ENCODE results near the gene NBPF19.
"Not testable (repeated sequence)": the region's sequence is repeated elsewhere in the genome, so short reads cannot be mapped to it uniquely, and the experiment has no call there.

Gene NBPF19, protein sequence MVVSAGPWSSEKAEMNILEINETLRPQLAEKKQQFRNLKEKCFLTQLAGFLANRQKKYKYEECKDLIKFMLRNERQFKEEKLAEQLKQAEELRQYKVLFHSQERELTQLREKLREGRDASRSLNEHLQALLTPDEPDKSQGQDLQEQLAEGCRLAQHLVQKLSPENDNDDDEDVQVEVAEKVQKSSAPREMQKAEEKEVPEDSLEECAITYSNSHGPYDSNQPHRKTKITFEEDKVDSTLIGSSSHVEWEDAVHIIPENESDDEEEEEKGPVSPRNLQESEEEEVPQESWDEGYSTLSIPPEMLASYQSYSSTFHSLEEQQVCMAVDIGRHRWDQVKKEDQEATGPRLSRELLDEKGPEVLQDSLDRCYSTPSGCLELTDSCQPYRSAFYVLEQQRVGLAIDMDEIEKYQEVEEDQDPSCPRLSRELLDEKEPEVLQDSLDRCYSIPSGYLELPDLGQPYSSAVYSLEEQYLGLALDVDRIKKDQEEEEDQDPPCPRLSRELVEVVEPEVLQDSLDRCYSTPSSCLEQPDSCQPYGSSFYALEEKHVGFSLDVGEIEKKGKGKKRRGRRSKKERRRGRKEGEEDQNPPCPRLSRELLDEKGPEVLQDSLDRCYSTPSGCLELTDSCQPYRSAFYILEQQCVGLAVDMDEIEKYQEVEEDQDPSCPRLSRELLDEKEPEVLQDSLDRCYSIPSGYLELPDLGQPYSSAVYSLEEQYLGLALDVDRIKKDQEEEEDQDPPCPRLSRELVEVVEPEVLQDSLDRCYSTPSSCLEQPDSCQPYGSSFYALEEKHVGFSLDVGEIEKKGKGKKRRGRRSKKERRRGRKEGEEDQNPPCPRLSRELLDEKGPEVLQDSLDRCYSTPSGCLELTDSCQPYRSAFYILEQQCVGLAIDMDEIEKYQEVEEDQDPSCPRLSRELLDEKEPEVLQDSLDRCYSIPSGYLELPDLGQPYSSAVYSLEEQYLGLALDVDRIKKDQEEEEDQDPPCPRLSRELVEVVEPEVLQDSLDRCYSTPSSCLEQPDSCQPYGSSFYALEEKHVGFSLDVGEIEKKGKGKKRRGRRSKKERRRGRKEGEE (N-terminal part only)

DNA sequence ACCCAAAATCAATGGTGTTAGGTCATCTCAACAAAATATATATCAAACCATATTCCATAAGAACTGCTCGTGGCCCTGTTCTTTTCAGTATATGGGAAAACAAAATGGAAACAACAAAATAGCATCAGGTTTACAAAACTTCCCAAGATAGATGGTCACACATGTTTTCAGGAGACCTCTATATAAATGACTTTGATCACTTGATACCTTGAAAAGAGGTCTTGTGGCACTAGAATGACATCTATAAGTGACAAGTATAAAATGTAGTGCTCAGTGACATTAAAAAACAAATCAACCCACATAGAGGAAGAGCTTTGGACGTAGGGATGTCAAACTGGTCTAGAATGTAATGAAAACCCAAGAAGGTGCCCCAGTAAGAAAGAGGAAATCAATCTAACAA is at the start of gene NBPF19:
Gene NBPF19, plus strand, starts transcription at position 301 of the 400 bp plus-strand sequence. CDS start 888 bp downstream, outside the sequence.
- not testable (repeated sequence) for DNase-seq

DNA sequence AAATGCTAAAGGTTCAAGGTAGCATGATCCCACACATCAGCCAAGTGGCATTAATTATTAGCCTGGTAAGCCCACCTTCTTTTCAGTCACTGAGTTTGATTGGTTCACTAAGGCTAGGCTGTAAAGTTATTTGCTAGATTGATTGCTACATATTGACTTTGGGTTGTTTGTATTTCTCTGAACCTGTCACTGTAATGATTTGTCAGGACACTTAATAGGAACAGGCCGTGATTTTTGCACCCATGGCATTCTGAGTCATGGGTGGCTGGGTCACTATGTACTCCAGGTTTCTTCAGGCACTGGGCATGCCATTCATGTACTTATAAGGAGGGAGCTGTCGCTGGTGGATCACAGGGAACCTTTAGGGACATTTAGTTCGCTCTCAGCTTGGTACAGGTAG is 46.5 kb upstream of the NBPF19 start:
- not testable (repeated sequence) for DNase-seq

DNA sequence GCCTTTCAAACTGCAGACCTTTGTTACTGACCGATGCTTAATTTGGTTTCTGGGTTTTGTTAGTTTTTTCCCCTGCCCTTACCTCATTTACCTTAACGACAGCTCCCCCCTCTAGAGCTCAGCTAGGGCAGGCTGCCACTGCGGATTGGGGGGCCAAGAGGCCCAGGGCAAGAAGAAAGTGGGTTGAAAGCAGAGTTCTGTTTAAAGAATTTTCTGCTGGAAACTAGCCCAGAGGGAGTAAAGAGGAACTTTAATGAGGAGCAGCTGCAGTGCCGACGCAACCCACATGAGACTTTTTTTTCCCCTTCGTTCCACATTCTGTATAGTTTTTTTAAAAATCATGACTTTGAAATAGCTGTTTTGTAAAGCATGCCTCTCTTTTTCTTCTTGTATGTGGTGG is 29.4 kb upstream of the NBPF19 start:
- peak; percentile 56 for DNase-seq

GRCh38 chr1:149452196-149452595 is 22.6 kb upstream of the NBPF19 start:
- not testable (repeated sequence) for DNase-seq

DNA sequence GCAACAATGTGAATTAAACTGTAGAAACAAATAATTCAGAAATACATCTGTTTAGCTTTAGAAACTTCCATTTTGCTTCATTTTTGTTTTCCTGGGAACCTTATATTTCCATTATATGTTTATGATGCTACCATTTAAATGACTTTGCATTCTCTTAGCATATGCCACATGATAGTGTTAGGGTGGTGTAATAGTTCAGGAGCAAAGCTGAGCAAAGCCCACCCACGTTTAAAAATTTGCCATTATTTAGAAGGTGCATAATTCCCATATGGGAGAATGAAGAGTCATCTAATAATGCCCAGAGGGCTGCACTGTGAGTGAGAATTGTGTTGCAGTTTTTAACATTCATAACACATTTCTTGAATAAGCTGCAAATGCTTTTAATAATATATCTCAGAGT is 22.2 kb upstream of the NBPF19 start:
- DNase-seq, result not testable (repeated sequence)

- peak; percentile 51 for DNase-seq
These were observed 83.5 kb downstream of the NBPF19 start for GRCh38 chr1:149558350-149558825.

DNA sequence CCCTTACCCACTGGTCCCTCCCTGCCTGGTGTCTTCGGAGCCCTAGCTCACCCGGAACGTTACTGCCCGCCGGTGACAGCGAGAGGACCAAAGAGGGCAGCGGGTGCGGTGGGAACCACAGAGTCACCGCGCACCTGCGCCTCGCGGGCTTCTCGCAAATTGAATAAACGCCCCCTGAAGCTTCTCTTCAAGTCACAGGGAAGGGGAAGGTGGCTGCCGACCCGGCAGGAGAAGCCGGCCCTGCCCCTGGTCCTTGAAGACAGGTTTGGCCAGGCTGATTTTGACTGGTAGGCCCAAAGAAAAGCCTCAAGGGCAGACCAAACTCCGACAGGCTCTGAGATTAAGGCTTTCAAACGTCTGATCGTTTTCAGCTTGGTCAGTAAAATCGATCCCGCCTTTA is 87.0 kb downstream of the NBPF19 start:
- DNase-seq, result not testable (repeated sequence)

GRCh38 chr1:149565485-149565884 is 90.6 kb downstream of the NBPF19 start:
- not testable (repeated sequence) for DNase-seq

DNA sequence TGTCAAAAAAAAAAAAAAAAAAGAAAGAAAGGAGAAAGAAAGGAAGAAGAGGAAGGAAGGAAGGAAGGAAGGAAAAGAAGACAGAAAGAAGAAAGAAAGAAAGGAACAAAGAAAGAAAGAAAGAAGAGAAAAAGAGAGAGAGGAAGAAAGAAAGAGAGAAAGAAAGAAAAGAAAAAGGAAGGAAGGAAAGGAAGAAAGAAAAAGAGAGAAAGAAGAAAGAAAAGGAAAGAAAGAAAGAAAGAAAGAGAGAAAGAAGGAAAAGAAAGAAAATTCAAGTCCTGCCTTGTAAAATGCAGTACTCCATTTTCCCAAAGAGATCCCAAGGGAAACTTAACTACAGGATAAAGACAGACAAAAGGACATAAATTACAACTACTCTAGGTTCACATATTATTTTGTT is 97.9 kb downstream of the NBPF19 start:
- DNase-seq, result not testable (repeated sequence)

- not testable (repeated sequence) for DNase-seq
These were observed 110.7 kb downstream of the NBPF19 start for GRCh38 chr1:149585592-149585991.

Measured in EL (cell line).